Gastroesophageal sphincter (tissue), 4 donors: ENCODE measurements around the gene CTLA4. TPM values are rescaled to one million over a fixed set of nuclear protein-coding genes. Genes with fewer than 3 reads are reported as not detected.

Experiments used
- ATAC-seq: fragments of 150-250 bp; one replicate; pipeline ENCODE4 v1.9.1; 2016; ENCODE audit warnings: mild to moderate bottlenecking, moderate library complexity
- H3K27ac ChIP-seq, 4 donors: fragments of 200-600 bp; sonication (generic) in 3 of 4; 1 replicate in 3 of 4; 2 replicates in 1 of 4; pipeline ENCODE4 v1.5.1; 2016 to 2019
- H3K27me3 ChIP-seq: fragments of 200-600 bp; sonication (generic); one replicate; pipeline ENCODE4 v1.5.1; 2019
- H3K36me3 ChIP-seq, 2 donors: fragments of 200-600 bp; sonication (generic); one replicate each; pipeline ENCODE4 v1.5.1; 2019; ENCODE audit warnings: control low read depth in 1 of 2
- H3K4me1 ChIP-seq, 3 donors: fragments of 200-600 bp; sonication (generic); 1 replicate in 2 of 3; 2 replicates in 1 of 3; pipeline ENCODE4 v1.5.1; 2016 to 2019; ENCODE audit warnings: control low read depth in 2 of 3
- H3K4me3 ChIP-seq, 2 donors: fragments of 200-600 bp; sonication (generic); one replicate each; pipeline ENCODE4 v1.5.1; 2019; ENCODE audit warnings: mild to moderate bottlenecking in 1 of 2, moderate library complexity in 1 of 2
- H3K9me3 ChIP-seq, 3 donors: fragments of 200-600 bp; sonication (generic); one replicate each; pipeline ENCODE4 v1.5.1; 2017 to 2019; ENCODE audit warnings: control low read depth in 2 of 3
- CTCF ChIP-seq, 4 experiments: fragments of 200-600 bp in 2 of 4; fragments of 450-650 bp in 2 of 4; sonication (generic) in 1 of 4; IDR thresholded peaks; one replicate each; pipeline ENCODE4 v1.5.1; 2017 to 2019; ENCODE audit warnings: antibody characterized with exemption in 4 of 4, mild to moderate bottlenecking in 2 of 4, moderate library complexity in 2 of 4
- EP300 ChIP-seq: sonication (generic); formaldehyde crosslinking; IDR thresholded peaks from one replicate; pipeline ENCODE4 v1.6.1; 2017; ENCODE audit warnings: antibody characterized with exemption, mild to moderate bottlenecking
- POLR2A ChIP-seq, 2 donors: fragments of 450-650 bp; IDR thresholded peaks; one replicate each; pipeline ENCODE4 v1.6.1; 2017; ENCODE audit warnings: antibody characterized with exemption in 2 of 2, mild to moderate bottlenecking in 2 of 2, moderate library complexity in 1 of 2
- POLR2AphosphoS5 ChIP-seq: sonication (generic); formaldehyde crosslinking; IDR thresholded peaks from one replicate; pipeline ENCODE4 v1.6.1; 2017; ENCODE audit warnings: antibody characterized with exemption
- WGBS, 2 donors: methylation state at CpG; one replicate each; pipeline ENCODE4 v1.1.5; 2018; ENCODE audit warnings: low coverage in 1 of 2; 5-methylcytosine and 5-hydroxymethylcytosine counted together
- total RNA-seq, 4 donors: library from RNA; depleted of rRNA; stranded (reverse); fragments of >200 nt; gene quantifications; one replicate each; pipeline ENCODE4 v1.1.0, GENCODE V29; 2016

CTLA4 gene
- total RNA-seq = under 1 TPM in 1 of 4 donors, not detected in 3; 0.81 TPM

GRCh38 chr2:203867561-203868200 is at the start of gene CTLA4:
TSS of gene CTLA4 (plus strand) at chr2:203867771. CDS start at chr2:203867943, 172 bp downstream.
- ATAC-seq = no peak
- 79 to 89% methylated on average over 4 to 5 of the region's 6 CpGs for WGBS, 2 donors
- Histone ChIP-seq H3K27me3 (no peaks in the 10 kb centered on the region), H3K4me3 (no peak within 1 kb of the TSS), H3K36me3 (no peaks in the 10 kb centered on the region), H3K9me3 (peaks cover 0 to 11% (median 0%) of the 10 kb centered on the region in 3 donors), H3K4me1 (no peaks in the 10 kb centered on the region), H3K27ac (no peak within 1 kb of the TSS)
- no peak for TF ChIP-seq POLR2A (IDR thresholded peaks at IDR 0.05)
- no peak for TF ChIP-seq POLR2AphosphoS5
- no peak for TF ChIP-seq CTCF (IDR thresholded peaks at IDR 0.05)
- TF ChIP-seq EP300 = no peak

GRCh38 chr2:203818656-203819055 is 48.9 kb upstream of the CTLA4 start:
- peaks cover 0 to 12% (median 0%) of the 10 kb centered on the region in 3 donors for H3K4me1 ChIP-seq
- no peaks in the 10 kb centered on the region for H3K27me3 ChIP-seq
- H3K27ac ChIP-seq = no peak overlapping the region
- ATAC-seq = no peak
- TF ChIP-seq POLR2A (IDR thresholded peaks at IDR 0.05) = no peak
- no peak for TF ChIP-seq POLR2AphosphoS5
- TF ChIP-seq EP300 = no peak
- no peak for TF ChIP-seq CTCF (IDR thresholded peaks at IDR 0.05)
- H3K36me3 ChIP-seq = no peaks in the 10 kb centered on the region
- no peak overlapping the region for H3K4me3 ChIP-seq
- H3K9me3 ChIP-seq = no peaks in the 10 kb centered on the region
- 75 to 95% methylated on average over 2 of the region's 2 CpGs for WGBS, 2 donors

GRCh38 chr2:203819434-203820133 is 48.0 kb upstream of the CTLA4 start:
- H3K36me3 ChIP-seq = no peaks in the 10 kb centered on the region
- 78 to 81% methylated on average over 4 to 12 of the region's 14 CpGs for WGBS, 2 donors
- H3K4me1 ChIP-seq = peaks cover 0 to 12% (median 0%) of the 10 kb centered on the region in 3 donors
- H3K4me3 ChIP-seq = no peak overlapping the region
- no peak for ATAC-seq
- no peak overlapping the region for H3K27ac ChIP-seq
- no peaks in the 10 kb centered on the region for H3K27me3 ChIP-seq
- TF ChIP-seq POLR2AphosphoS5 = no peak
- no peak for TF ChIP-seq CTCF (IDR thresholded peaks at IDR 0.05)
- no peak for TF ChIP-seq POLR2A (IDR thresholded peaks at IDR 0.05)
- TF ChIP-seq EP300 = no peak
- H3K9me3 ChIP-seq = no peaks in the 10 kb centered on the region

GRCh38 chr2:203820969-203821368 is 46.6 kb upstream of the CTLA4 start:
- no peaks in the 10 kb centered on the region for H3K36me3 ChIP-seq
- no peak overlapping the region for H3K27ac ChIP-seq
- H3K9me3 ChIP-seq = no peaks in the 10 kb centered on the region
- TF ChIP-seq POLR2A (IDR thresholded peaks at IDR 0.05) (no peak), POLR2AphosphoS5 (no peak), EP300 (no peak), CTCF (IDR thresholded peaks at IDR 0.05) (no peak)
- WGBS, 2 donors = 98 to 100% methylated on average over 1 to 2 of the region's 2 CpGs
- ATAC-seq = no peak
- no peak overlapping the region for H3K4me3 ChIP-seq
- no peaks in the 10 kb centered on the region for H3K27me3 ChIP-seq
- peaks cover 0 to under 1% (median 0%) of the 10 kb centered on the region in 3 donors for H3K4me1 ChIP-seq
